HS-27A (cell line): ENCODE results near the gene TBC1D30.
A peak's percentile ranks its signal among the peaks of the same experiment; 100 is the strongest.
"Not testable (repeated sequence)": the region's sequence is repeated elsewhere in the genome, so short reads cannot be mapped to it uniquely, and the experiment has no call there.

Source experiments
- DNase-seq: peaks from one replicate; pipeline ENCODE4 v3.0.0-alpha.2; 2012; ENCODE audit warnings: low read depth, missing footprints

The TBC1D30 gene, protein sequence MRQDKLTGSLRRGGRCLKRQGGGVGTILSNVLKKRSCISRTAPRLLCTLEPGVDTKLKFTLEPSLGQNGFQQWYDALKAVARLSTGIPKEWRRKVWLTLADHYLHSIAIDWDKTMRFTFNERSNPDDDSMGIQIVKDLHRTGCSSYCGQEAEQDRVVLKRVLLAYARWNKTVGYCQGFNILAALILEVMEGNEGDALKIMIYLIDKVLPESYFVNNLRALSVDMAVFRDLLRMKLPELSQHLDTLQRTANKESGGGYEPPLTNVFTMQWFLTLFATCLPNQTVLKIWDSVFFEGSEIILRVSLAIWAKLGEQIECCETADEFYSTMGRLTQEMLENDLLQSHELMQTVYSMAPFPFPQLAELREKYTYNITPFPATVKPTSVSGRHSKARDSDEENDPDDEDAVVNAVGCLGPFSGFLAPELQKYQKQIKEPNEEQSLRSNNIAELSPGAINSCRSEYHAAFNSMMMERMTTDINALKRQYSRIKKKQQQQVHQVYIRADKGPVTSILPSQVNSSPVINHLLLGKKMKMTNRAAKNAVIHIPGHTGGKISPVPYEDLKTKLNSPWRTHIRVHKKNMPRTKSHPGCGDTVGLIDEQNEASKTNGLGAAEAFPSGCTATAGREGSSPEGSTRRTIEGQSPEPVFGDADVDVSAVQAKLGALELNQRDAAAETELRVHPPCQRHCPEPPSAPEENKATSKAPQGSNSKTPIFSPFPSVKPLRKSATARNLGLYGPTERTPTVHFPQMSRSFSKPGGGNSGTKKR

DNA sequence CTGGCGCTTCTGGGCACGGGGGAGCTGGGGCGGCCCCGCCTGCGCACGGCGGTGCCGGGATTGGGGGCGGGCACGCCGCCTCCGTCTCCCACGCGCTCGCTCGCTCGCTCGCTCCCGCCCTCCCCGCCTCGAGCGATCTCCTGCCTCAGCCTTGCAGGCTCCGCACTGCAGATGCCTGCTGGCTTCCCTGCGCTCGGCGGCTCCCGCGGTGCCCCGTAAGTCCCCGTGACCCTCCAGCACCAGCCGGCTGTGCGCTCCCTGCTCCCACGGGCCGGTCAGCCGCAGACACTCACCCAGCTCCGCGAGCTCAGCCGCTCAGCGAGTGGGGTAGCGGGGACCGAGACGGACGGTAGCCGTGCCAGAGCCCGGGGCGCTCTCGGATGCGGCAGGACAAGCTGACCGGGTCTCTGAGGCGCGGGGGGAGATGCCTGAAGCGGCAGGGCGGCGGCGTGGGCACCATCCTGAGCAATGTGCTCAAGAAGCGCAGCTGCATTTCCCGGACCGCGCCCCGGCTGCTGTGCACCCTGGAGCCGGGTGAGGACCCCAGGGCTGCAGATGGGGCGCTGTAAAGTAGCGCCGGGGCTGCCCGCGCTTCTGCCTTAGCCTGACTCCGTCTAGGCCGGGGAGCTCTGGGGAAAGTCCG is at the start of gene TBC1D30:
Gene TBC1D30, plus strand, starts transcription at position 148 of the 643 bp plus-strand sequence. Its CDS starts 233 bp downstream, at position 381.
- DNase-seq = no peak

DNA sequence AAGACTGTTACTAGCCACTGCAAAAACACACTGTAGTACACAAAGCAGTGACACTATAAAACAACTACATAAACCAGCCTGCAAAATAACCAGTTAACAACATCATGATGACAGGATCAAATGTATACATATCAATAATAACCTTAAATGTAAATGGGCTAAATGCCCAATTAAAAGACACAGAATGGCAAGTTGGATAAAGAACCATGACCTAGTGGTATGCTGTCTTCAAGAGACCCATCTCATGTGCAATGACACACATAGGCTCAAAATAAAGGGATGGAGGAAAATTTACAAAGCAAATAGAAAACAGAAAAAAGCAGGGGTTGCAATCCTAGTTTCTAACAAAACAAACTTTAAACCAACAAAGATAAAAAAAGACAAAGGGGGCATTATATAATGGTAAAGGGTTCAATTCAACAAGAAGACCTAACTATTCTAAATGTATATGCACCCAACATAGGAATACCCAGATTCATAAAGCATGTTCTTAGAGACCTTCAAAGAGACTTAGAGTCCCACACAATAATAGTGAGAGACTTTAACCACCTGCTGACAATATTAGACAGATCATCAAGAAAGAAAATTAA is 49.2 kb upstream of the TBC1D30 start:
- DNase-seq = not testable (repeated sequence)

DNA sequence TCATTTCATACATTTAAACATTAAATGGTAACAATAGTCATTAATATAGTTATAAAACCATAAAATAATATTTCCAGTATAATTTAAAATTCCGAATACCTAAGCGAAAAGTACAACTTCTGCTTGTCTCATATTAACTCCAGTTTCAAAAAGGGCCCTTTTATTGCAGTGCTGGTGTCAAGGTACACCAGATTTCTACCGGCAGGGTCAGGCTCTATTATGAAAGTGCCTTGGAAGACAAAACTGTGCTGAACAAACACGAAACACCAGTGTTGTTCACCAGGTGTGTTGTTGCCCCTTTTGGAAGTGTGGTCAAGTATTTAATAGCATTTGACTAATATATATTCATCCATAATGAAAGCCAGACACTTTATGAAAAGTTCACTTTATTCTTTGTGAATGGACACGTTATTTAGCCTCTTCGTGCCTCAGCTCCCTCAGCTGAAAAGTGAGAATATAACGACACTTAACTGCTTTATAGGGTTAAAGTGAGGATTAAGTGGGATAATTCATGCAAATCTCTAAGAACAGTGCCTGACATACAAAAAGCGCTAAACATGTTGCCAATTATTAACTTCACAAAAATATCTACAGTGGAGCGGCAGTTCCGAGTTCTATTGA is 45.0 kb upstream of the TBC1D30 start:
- DNase-seq = no peak

- no peak for DNase-seq
Measured at GRCh38 chr12:64780132-64780530, 44.3 kb upstream of the TBC1D30 start.

- no peak for DNase-seq
Measured at GRCh38 chr12:64780531-64781279, 43.7 kb upstream of the TBC1D30 start.

GRCh38 chr12:64781280-64782190 is 42.9 kb upstream of the TBC1D30 start:
- no peak for DNase-seq

DNA sequence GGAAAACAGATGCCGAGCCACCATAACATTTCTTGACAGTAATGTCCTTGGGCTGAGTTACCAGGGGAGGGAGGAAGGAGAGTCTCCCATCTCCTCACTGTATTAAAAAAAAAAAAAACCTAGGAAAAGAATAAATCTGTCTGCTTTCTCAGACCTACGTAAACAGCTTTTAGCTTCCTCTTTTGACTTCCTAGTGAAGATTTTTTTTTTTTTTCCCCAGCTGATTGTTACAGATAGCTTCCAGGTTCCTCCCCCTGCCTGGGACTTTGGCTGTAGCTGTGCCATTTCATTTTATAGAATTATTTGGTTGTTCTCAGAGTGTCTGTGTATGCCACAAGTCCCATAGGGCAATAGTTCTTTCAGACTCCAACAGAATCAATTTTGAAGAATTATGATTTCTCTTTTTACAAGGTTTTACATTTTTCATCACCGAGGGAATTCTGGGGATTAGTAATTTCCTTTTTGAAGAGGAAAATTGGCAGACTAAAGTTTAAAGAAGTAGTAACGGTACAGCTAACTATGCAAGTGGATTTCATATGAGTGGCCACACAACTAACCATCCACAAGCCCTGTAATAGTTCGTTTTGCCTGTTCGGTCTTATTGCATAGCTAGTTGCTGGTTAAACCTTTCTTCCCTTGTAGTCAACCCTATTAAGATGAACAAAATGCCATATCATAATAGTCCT is 42.1 kb upstream of the TBC1D30 start:
- no peak for DNase-seq

DNA sequence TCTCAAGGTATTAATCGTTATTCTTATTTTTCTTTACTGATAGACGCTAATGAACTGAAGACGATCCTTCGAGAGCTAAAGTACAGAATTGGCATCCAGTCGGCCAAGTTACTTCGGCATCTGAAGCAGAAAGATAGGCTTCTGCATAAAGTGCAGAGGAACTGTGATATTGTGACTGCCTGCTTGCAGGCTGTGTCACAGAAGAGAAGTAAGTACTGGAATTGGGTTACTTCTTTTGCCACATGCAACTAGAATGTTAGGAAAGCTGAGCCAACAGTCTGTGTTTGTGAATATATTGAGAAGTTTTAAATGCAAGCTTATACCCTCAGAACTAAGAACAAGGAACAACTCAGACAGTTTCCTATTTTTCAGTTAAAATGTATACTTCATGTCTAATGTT is 38.6 kb upstream of the TBC1D30 start:
- no peak for DNase-seq

- DNase-seq = no peak
Measured at GRCh38 chr12:64790166-64790565, 34.3 kb upstream of the TBC1D30 start.

DNA sequence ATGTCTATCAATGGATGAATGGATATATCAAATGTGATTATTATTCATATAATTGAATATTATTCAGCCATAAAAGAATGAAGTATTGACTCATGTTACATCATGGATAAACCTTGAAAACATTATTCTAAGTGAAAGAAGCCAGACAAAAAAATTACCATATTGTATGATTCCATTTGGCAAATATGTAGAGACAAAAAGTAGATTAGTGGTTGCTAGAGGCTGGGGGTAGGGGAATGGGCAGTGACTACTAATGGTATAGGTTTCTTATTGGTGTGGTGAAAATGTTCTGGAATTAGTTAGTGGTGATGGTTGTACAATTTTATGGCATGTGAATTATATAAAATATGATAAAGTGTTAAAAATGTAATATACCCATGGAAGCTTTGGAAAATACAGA is 33.4 kb upstream of the TBC1D30 start:
- no peak for DNase-seq

GRCh38 chr12:64792128-64792527 is 32.3 kb upstream of the TBC1D30 start:
- DNase-seq = no peak

DNA sequence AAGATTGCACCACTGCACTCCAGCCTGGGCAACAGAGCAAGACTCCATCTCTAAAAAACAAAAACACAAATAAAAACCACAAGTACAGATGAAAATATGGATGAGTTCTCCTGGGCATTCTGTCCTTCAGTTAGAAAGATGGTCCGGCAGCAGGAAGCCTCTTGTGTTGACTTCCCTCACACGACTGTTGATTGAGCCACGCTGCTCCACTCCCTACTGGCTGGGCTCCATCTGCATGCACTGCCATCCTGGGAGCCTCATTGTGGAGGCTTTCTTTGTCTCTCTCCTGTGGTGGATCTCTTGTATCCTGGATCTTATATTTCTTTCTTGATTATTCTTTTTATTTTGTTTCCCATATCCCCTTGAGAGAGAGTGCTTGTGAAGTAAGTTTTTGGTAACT is 30.8 kb upstream of the TBC1D30 start:
- no peak for DNase-seq

DNA sequence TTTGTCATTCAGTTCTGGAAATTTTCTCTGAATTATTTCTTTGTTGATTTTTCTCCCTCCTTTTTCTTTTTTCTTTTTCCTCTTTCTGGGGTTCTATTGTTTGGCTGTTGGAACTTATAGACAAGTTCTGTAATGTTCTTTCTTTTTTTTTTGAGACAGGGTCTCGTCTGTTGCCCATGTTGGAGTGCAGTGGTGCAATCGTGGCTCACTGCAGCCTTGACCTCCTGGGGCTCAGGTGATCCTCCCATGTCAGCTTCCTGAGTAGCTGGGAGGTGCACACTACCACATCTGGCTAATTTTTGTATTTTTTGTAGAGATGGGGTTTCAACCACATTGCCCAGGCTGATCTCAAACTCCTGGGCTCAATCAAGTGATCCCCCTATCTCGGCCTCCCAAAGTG is 30.1 kb upstream of the TBC1D30 start:
- DNase-seq = no peak

DNA sequence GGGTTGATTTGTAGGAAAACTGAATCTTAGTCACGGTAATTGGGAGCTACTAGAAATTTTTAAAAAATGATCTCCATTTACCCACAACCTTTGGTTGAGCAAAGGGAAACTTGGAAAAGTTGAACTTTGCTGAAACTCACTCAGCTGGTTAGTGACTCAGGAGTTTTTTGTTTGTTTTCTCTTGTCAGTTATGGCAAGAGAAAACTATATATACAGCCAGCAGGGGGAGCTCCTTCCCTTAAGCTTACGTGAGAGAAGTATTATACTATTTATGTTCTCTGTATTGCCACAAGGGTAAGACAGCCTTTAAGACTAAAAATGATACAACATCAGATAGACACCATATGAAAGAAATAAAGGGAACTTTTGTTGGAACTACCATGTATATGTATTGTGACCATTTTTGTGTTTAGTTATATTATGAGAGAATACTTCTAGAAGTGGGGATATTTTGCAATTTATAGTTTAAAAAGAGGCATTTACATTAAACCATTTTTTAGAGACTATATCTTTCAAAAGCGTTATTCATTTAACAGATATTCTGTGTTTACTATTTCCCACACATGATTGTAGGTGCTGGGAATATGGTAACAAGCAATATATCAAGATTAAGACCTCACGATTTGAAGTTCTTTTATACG is 28.1 kb upstream of the TBC1D30 start:
- peak; percentile 72 for DNase-seq

GRCh38 chr12:64797156-64797555 is 27.3 kb upstream of the TBC1D30 start:
- no peak for DNase-seq

DNA sequence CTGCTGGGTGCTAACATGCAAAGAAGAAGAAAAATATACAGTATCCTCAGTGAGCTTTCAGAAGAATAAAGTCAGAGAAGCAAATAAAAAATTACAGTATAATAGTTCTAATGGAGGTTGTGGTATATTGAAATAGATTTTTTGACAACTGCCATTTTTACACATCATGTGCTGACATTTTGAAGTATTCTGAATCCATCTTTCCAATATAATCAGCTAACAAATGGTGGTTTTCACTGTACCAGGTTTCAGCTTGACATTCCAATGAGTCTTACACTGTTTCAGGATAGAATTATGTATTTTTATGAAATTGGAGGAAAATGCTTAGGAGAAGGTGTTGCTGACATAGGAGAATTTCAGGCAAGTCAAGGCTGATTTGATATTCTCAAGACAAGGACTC is 26.3 kb upstream of the TBC1D30 start:
- DNase-seq = no peak

GRCh38 chr12:64800640-64801039 is 23.8 kb upstream of the TBC1D30 start:
- no peak for DNase-seq

DNA sequence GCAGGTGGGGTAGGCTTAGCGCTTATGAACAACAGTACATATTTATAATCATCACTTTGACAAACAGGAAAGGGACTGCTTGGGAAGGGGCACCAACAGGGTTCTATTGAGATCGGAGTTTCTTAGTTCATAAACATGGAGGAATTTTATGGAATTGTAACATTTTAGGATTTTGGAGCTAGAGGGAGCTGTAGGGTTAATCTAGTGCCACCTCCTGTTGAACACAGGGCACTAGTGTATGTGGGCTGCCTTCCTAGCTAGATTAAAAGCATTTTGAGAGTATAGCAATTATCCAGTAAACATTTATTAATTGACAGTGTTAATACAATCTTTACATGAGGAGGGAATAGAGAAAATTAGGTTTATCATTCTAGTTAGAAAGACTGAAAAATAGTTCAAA is 23.1 kb upstream of the TBC1D30 start:
- no peak for DNase-seq

GRCh38 chr12:64802180-64802775 is 22.2 kb upstream of the TBC1D30 start:
- DNase-seq = not testable (repeated sequence)
